ENCODE results near the gene SLC41A2.

DNA sequence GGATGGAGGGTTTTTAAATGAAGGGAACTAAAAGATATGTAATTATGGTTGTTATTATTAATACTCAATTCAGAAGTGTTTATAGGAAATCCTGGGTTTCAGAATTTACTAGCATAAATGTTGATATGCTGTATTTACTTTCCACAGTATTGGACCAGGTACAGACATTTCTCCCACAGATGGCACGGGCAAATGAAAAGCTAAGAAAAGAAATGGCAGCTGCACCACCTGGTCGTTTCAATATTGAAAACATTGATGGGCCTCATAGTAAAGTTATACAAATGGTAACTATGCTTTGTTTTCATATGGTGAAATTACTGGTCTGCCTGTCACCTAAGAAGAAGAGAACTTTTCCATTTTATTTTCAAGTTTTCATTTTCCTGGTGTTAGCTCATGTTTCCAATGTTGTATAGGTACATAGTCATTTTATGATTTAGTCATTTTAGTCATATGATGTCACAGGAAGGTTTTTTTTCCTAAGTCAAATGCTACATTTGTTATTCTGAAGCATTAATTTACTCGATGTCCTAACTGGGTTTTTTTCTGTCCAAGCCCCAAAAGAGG is 33.6 kb upstream of the SLC41A2 start:
- TF ChIP-seq POLR2AphosphoS5 (IDR thresholded peaks at IDR 0.05; ENCODE audit: low read depth, low read length) (no peak), SIN3A (IDR thresholded peaks at IDR 0.05; ENCODE audit: borderline replicate concordance, insufficient read depth, low read length) (no peak), TAF1 (IDR thresholded peaks at IDR 0.05; ENCODE audit: borderline replicate concordance, insufficient read depth, low read length) (no peak)
